ENCODE measurements around the gene RERE. TPM values are rescaled to one million over a fixed set of nuclear protein-coding genes. Genes with fewer than 3 reads are reported as not detected.

Gene RERE
- total RNA-seq, 2 donors from 2014 or later: 207 to 322 TPM

DNA sequence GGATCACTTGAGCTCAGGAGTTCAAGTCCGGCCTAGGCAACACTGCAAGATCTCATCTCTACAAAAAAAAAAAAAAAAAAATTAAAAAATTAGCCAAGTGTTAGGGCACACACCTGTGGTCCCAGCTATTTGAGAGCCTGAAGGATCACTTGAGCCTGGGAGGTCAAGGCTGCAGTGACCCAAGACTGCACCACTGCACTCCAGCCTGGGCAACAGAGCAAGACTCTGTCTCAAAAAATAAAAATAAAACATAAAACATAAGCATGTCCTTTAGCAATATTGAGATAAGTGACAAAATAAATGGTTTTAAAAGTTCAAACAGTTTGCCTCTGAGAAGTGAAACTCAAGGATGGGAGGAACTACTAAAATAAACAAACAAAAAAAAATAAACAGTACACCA lies 101.2 kb downstream of the RERE start:
- intact Hi-C loops (cut with DNase I): loop anchor here (5.0 kb wide), 1 partner anchor 131 kb away; no protein-coding TSS in a partner anchor
- TF ChIP-seq POLR2AphosphoS5 (IDR thresholded peaks at IDR 0.05) (no peak), POLR2A (IDR thresholded peaks at IDR 0.05) (no peak)
- TF ChIP-seq, protein P1, sequence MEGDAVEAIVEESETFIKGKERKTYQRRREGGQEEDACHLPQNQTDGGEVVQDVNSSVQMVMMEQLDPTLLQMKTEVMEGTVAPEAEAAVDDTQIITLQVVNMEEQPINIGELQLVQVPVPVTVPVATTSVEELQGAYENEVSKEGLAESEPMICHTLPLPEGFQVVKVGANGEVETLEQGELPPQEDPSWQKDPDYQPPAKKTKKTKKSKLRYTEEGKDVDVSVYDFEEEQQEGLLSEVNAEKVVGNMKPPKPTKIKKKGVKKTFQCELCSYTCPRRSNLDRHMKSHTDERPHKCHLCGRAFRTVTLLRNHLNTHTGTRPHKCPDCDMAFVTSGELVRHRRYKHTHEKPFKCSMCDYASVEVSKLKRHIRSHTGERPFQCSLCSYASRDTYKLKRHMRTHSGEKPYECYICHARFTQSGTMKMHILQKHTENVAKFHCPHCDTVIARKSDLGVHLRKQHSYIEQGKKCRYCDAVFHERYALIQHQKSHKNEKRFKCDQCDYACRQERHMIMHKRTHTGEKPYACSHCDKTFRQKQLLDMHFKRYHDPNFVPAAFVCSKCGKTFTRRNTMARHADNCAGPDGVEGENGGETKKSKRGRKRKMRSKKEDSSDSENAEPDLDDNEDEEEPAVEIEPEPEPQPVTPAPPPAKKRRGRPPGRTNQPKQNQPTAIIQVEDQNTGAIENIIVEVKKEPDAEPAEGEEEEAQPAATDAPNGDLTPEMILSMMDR (IDR thresholded peaks at IDR 0.05): no peak
- Histone ChIP-seq H3K4me1 (replicated peaks) (peaks cover 9% of the 10 kb centered on the region), H3K4me3 (no peak overlapping the region), H3K27ac (no peak overlapping the region), H3K9me3 (no peaks in the 10 kb centered on the region), H3K27me3 (replicated peaks; ENCODE audit: insufficient read depth) (no peaks in the 10 kb centered on the region), H3K36me3 (no peaks in the 10 kb centered on the region)
- no peak for DNase-seq (ENCODE audit: low spot score)
- WGBS: 100% methylated on average over 1 of the region's 1 CpG

DNA sequence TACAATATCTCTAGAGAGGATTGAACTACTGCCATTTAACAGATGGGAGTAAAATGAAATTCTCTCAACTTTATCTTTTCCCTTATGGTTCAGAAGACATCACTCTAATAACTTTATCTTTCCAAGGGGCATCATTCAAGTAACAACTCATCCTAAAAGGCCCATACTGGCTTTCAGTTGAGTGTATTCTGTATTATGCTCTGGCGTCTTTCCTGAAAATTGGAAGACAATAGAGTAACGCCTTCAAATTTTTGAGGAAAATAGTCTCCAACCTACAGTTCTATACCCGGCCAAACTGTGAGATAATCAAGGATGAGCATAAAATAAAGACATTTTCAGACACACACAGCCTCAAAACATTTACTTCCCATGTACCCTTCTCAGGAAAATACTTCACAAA lies 103.3 kb downstream of the RERE start:
- Histone ChIP-seq H3K27ac (no peak overlapping the region), H3K27me3 (replicated peaks; ENCODE audit: insufficient read depth) (no peaks in the 10 kb centered on the region), H3K36me3 (no peaks in the 10 kb centered on the region), H3K4me1 (replicated peaks) (peaks cover 9% of the 10 kb centered on the region), H3K9me3 (no peaks in the 10 kb centered on the region), H3K4me3 (no peak overlapping the region)
- intact Hi-C loops (cut with DNase I): no loop called here
- TF ChIP-seq, protein P1 (IDR thresholded peaks at IDR 0.05): no peak
- no peak for TF ChIP-seq POLR2AphosphoS5 (IDR thresholded peaks at IDR 0.05)
- TF ChIP-seq POLR2A (IDR thresholded peaks at IDR 0.05): no peak
- no peak for DNase-seq (ENCODE audit: low spot score)
- 93% methylated on average over 3 of the region's 3 CpGs for WGBS

DNA sequence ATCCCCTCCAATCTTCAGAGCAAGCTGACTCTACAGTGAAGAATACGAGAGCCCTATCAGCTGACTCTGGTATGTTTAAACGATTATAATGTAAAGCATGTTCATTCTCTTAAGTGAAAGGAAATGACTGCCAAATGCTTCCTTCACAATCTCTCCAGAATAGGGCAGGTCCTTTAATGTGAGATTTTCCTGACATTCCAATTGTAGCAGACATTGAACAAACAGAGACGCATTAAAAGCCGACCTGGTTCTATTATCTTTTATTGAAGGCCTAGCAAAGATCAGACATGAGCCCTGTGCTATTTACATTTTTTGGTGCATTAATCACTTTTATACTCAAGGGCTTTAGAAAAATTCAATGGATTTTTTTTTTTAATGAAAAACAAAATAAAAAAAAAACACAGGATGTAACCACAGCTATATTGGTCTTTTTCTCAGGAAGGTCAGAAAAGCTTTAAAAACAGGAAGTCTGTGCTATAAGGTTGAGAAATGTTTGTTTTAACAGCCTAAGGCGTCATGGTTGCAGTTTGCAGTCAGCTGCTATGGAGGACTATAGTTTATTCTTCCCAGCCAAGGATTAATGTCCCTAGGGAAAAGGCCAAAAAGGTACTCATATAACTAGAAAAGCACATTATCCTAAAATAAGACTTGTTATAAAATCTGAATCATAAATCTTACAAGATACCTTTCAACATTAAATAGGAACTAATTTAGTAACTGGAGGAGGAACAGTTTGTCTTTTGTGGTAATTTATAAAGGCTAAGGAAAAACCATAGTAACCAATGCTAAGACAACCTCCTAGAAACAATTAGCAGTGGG lies 104.8 kb downstream of the RERE start:
- Histone ChIP-seq H3K4me1 (replicated peaks) (peaks cover 9% of the 10 kb centered on the region), H3K27ac (peak overlapping the region; percentile 47 to 58), H3K9me3 (no peaks in the 10 kb centered on the region), H3K27me3 (replicated peaks; ENCODE audit: insufficient read depth) (no peaks in the 10 kb centered on the region), H3K4me3 (no peak overlapping the region), H3K36me3 (no peaks in the 10 kb centered on the region)
- TF ChIP-seq POLR2A (IDR thresholded peaks at IDR 0.05) (no peak), POLR2AphosphoS5 (IDR thresholded peaks at IDR 0.05) (peak; percentile 66)
- TF ChIP-seq, protein P1 (IDR thresholded peaks at IDR 0.05): no peak
- 5% methylated on average over 5 of the region's 5 CpGs for WGBS
- intact Hi-C loops (cut with DNase I): no loop called here
- no peak for DNase-seq (ENCODE audit: low spot score)

DNA sequence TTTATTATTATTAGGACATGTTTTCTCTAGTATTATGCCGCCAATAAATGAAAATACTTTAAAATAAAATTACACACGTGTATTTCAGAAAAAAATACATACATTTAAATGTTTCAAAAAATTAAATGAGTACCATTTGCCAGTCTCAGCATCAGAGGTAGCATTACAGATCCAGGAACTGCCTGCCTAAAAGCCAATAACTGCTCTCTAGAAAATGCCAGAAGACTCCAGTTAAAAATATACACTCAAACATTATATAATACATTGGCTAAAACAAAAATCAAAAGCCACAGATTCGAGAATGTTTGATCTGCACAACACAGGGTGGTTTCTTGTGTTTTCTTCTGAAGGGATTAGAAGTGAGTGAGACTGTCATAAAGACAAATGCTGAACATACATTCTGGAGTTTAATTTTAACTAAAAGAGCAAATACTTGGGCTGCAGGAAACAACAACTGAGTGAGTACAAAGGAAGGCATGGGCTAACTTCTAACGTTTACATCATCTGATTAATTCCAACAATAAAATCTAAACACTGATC lies 105.5 kb downstream of the RERE start:
- DNase-seq (ENCODE audit: low spot score): no peak
- H3K9me3 ChIP-seq: no peaks in the 10 kb centered on the region
- H3K4me3 ChIP-seq: no peak overlapping the region
- no peaks in the 10 kb centered on the region for H3K36me3 ChIP-seq
- intact Hi-C loops (cut with DNase I): no loop called here
- peaks cover 9% of the 10 kb centered on the region for H3K4me1 ChIP-seq (replicated peaks)
- 35% methylated on average over 4 of the region's 4 CpGs for WGBS
- H3K27me3 ChIP-seq (replicated peaks; ENCODE audit: insufficient read depth): no peaks in the 10 kb centered on the region
- TF ChIP-seq, protein P1 (IDR thresholded peaks at IDR 0.05): no peak
- H3K27ac ChIP-seq: peak overlapping the region; percentile 47 to 58

DNA sequence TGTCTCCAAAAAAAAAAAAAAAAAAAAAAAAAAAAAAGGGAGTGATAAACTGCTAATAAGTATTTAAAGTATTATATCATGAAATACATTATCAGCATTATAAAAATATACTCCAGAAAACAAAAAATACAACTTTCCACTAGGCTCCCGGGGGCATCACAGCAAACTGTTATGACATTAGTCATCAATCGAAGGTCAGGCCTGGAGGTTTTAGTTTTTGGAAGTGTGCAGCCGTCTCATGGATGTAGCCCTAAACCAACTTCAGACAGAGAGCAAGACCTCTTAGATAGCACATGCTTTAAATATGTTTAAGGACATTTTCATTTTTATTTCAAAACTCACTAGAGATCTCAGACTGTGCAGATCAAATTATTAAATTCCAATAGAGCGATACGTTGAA lies 106.3 kb downstream of the RERE start:
- DNase-seq (ENCODE audit: low spot score): no peak
- Histone ChIP-seq H3K27me3 (replicated peaks; ENCODE audit: insufficient read depth) (no peaks in the 10 kb centered on the region), H3K9me3 (no peaks in the 10 kb centered on the region), H3K4me3 (no peak overlapping the region), H3K27ac (no peak overlapping the region), H3K36me3 (no peaks in the 10 kb centered on the region), H3K4me1 (replicated peaks) (peaks cover 9% of the 10 kb centered on the region)
- TF ChIP-seq POLR2A (IDR thresholded peaks at IDR 0.05) (no peak), POLR2AphosphoS5 (IDR thresholded peaks at IDR 0.05) (no peak)
- TF ChIP-seq, protein P1 (IDR thresholded peaks at IDR 0.05): no peak
- intact Hi-C loops (cut with DNase I): no loop called here
- 80% methylated on average over 5 of the region's 5 CpGs for WGBS
